Measurements from ENCODE around the gene CPNE1.
A peak's percentile ranks its signal among the peaks of the same experiment; 100 is the strongest.
"Not testable (repeated sequence)": the region's sequence is repeated elsewhere in the genome, so short reads cannot be mapped to it uniquely, and the experiment has no call there.

Gene CPNE1

DNA sequence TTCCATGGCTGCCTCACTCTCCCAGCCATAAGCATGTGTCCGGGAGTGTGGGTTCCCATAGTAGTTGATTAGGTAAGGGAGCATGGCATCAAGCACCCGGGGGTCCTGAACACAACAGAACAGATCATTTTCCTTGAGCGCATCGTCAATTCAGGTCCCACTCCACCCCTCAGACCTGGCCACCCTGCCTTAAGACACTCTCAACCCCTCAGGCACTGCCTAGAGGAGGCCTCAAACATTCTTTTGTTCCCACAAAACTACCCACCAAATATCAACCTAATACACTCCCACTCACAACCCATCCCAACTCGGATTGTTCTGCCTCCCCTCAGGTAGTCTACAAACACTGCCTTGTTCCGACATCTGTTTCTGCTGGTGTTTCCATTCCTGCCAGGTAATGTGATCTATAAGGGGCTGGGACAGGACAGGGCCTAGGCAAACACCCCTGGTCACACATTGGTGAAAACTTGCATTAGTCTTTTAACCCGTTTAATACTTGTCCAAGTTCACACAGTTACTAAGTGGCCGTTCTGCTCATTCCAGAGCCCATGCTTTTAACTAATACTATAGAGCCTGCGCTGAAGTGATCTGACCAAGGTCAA is 33.1 kb upstream of the CPNE1 start:
- DNase-seq, result no peak

DNA sequence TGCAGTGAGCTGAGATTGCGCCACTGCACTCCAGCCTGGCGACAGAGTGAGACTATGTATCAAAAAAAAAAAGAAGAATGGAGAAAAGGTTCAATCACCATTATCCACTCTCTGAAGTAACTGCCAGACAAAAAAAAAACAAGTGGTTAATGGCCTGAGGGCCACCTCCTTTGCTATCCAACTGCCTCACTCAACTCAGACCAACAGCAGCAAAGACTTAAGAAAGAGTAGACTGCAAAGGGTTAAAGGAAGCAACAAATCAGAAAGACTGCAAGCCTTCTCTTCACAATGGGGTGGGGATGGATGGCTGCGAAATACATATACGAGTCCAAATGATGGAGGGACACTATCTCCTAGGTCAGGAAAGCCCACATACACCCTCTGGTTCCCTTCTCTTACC is 31.3 kb upstream of the CPNE1 start:
- no peak for DNase-seq

DNA sequence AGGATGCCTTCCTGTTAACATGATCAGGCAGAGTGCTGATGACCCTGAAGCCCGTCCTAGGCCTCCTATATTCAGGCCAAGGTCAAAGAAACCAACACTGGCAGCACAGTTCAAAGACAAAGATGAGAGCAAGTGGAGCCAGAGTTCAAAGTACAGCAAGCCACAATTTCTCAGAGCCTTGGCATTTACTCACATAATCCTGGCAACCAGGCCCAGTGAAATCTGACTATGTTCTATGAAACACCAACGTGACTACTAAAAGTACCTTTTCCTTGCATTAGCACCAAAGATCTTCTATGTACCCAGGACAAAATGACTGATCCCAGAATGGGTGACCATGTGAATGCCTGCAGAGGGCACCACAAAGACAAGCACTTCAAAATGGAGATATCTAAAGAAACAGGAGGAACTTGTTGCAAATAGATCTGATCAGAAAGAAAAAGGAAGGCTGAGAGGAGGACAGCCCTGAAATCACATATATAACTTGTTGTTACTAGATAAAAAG is 30.6 kb upstream of the CPNE1 start:
- no peak for DNase-seq

GRCh38 chr20:35690265-35690664 is 25.6 kb upstream of the CPNE1 start:
- DNase-seq, result no peak

DNA sequence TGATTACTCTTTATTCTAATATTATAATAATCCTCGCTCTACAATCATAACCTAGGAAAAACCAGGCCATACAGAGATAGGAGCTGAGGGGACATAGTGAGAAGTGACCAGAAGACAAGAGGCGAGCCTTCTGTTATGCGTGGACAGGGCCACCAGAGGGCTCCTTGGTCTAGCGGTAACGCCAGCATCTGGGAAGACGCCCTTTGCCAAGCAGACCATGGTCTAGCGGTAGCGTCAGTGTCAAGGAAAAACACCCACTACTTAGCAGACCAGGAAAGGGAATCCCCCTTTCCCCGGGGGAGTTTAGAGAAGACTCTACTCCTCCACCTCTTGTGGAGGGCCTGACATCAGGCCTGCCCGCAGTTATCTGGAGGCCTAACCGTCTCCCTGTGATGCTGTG is 22.2 kb upstream of the CPNE1 start:
- DNase-seq, result not testable (repeated sequence)

DNA sequence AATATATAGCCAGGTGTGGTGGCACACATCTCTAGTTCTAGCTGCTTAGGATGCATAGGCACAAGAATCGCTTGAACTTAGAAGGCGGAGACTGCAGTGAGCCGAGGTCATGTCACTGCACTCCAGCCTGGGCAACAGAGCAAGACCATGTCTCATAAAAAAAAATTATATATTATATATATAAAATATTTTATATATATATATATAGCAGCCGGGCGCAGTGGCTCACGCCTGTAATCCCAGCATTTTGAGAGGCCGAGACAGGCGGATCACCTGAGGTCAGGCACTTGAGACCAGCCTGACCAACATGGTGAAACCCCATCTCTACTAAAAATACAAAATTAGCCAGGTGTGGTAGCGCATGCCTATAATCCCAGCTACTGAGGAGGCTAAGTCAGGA is 20.7 kb upstream of the CPNE1 start:
- DNase-seq, result not testable (repeated sequence)

- no peak for DNase-seq
Measured at GRCh38 chr20:35681960-35682359, 17.3 kb upstream of the CPNE1 start.

- no peak for DNase-seq
Measured at GRCh38 chr20:35680452-35681183, 15.9 kb upstream of the CPNE1 start.

- DNase-seq, result no peak
Measured at GRCh38 chr20:35674921-35675320, 10.2 kb upstream of the CPNE1 start.

GRCh38 chr20:35673884-35674283 is 9.2 kb upstream of the CPNE1 start:
- no peak for DNase-seq

- DNase-seq, result no peak
Measured at GRCh38 chr20:35669681-35670080, 5.0 kb upstream of the CPNE1 start.

- DNase-seq, result no peak
Measured at GRCh38 chr20:35669221-35669620, 4.5 kb upstream of the CPNE1 start.

DNA sequence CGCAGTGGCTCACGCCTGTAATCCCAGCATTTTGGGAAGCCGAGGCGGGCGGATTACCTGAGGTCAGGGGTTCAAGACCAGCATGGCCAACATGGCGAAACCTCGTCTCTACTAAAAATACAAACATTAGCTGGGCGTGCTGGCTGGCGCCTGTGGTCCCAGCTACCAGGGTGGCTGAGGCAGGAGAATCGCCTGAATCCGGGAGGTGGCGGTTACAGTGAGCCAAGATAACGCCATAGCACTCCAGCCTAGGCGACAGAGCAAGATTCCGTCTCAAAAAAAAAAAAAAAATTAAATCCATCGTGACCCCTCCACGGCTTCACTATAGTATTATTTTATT is 1.2 kb upstream of the CPNE1 start:
- no peak for DNase-seq

DNA sequence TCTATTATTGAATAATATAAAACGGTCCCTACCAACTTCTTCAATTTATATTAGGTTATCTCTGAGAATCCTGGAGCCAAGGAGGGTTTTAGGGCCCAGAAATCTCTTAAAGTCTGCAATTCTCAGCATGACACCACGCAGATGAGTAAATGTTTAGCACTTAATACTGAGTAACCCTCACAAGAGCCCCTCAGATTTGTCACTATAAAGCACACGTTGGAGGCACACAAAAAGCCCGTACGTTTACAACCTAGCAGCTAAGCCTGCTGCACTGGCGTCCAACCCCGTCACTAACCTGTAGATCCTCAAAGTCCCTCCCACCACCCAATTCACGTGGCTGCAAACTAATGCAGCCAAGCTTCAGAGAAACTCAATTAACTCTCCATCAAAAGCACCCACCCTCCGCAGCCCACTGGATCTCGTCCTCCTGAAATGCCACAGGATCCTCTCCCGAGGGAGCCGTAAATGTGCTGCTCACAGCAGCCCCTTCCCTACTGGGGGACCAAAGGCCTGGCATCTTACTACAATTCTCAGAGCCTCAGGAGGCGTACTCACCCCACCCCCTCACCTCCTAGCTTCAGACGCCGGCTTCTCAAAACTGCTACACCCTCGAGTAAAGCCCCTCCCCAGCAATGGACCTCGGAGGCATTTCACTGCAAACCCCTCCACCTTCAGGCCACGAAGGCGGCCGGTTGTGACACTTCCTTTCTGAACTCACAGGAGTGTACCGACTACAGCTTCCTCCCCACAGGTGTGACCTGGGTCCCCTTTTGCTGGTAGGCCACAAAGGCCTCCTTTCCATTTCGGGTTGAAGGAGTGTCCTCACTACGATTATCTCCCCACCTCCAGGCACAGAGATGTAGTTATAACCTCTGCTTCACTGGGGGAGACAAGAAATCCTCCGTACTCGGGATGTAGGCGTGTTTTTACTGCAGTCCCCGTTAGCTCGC is 909 bp downstream of the CPNE1 start:
- DNase-seq, result peak; percentile 42

GRCh38 chr20:35662551-35662950 is 2.1 kb downstream of the CPNE1 start:
- DNase-seq, result no peak

GRCh38 chr20:35661908-35662307 is 2.8 kb downstream of the CPNE1 start:
- no peak for DNase-seq

- DNase-seq, result no peak
Measured at GRCh38 chr20:35661053-35661452, 3.6 kb downstream of the CPNE1 start.

GRCh38 chr20:35660122-35660937 is 4.4 kb downstream of the CPNE1 start:
- DNase-seq, result no peak

- no peak for DNase-seq
Measured at GRCh38 chr20:35657271-35657670, 7.4 kb downstream of the CPNE1 start.

GRCh38 chr20:35654415-35654814 is 10.3 kb downstream of the CPNE1 start:
- no peak for DNase-seq

GRCh38 chr20:35653893-35654292 is 10.8 kb downstream of the CPNE1 start:
- DNase-seq, result no peak

DNA sequence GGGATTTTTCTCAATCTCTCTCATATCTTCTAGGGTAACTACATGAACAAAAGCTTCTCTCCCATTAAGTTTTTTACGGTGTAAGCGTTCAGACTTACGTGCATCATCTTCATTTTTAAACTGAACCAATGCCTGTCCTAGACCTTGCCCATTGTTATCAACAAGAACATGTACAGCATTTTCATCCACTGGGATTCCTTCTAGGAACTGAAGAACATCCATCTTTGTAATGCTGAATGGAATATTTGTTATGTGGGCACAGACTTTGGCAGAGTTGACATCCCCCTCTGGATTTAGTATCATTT is 11.3 kb downstream of the CPNE1 start:
- DNase-seq, result no peak
